PC-9 (cell line): Measurements from ENCODE around the gene TMOD2. TPM values are rescaled to one million over a fixed set of nuclear protein-coding genes. Genes with fewer than 3 reads are reported as not detected.

ENCODE experiments used
- BruUV-seq: library from RNA; stranded (reverse); fragments of 400-500 nt; replicated peaks from 2 replicates; lab custom pipeline; 2021; lab: Mats Ljungman, UMichigan
- CTCF ChIA-PET: fragments of 300-600 bp; sonication (Branson Sonifier 250); formaldehyde crosslinking; loops from one replicate; lab custom pipeline; 2022; ENCODE audit warnings: antibody characterized with exemption; lab: Charles Lee
- POLR2A ChIA-PET: fragments of 300-600 bp; sonication (Branson Sonifier 250); formaldehyde crosslinking; loops from one replicate; lab custom pipeline; 2022; ENCODE audit warnings: antibody characterized with exemption; ENCODE audit not compliant: unreplicated experiment; lab: Charles Lee
- DNase-seq, 2 experiments: peaks; one replicate each; pipeline versions ENCODE4 v3.0.0 to v3.0.0-alpha.2; 2015 to 2022; ENCODE audit warnings: mixed read lengths in 1 of 2
- H2AFZ ChIP-seq: fragments of 200-600 bp; sonication (generic); 2 replicates; pipeline ENCODE4 v1.8.1; 2017; ENCODE audit warnings: antibody characterized with exemption
- H3F3A ChIP-seq: fragments of 200-600 bp; sonication (generic); 2 replicates; pipeline ENCODE4 v1.8.1; 2017; ENCODE audit warnings: antibody characterized with exemption, mild to moderate bottlenecking, low read depth; ENCODE audit not compliant: insufficient read depth
- H3K27ac ChIP-seq: fragments of 200-600 bp; sonication (generic); 2 replicates; pipeline ENCODE4 v1.6.1; 2016; ENCODE audit warnings: mixed run types
- H3K27me3 ChIP-seq: fragments of 200-600 bp; sonication (generic); 2 replicates; pipeline ENCODE4 v1.6.1; 2016; ENCODE audit warnings: low read depth, mixed run types; ENCODE audit not compliant: insufficient read depth
- H3K36me3 ChIP-seq: fragments of 200-600 bp; sonication (generic); 2 replicates; pipeline ENCODE4 v1.6.1; 2016; ENCODE audit warnings: low read depth, mixed run types
- H3K4me1 ChIP-seq: fragments of 200-600 bp; sonication (generic); replicated peaks from 2 replicates; pipeline ENCODE4 v1.6.1; 2016; ENCODE audit warnings: mixed run types; ENCODE audit not compliant: insufficient read depth
- H3K4me2 ChIP-seq: fragments of 200-600 bp; sonication (generic); 2 replicates; pipeline ENCODE4 v1.6.1; 2017; ENCODE audit warnings: mixed run types
- H3K4me3 ChIP-seq: fragments of 200-600 bp; sonication (generic); 2 replicates; pipeline ENCODE4 v1.6.1; 2016; ENCODE audit warnings: mixed run types
- H3K79me2 ChIP-seq: fragments of 200-600 bp; sonication (generic); 2 replicates; pipeline ENCODE4 v1.6.1; 2017; ENCODE audit warnings: low read depth, mixed run types
- H3K9me2 ChIP-seq: fragments of 200-600 bp; sonication (generic); 2 replicates; pipeline ENCODE4 v1.8.1; 2017; ENCODE audit warnings: mild to moderate bottlenecking; ENCODE audit not compliant: insufficient read depth
- H3K9me3 ChIP-seq: fragments of 200-600 bp; sonication (generic); 2 replicates; pipeline ENCODE4 v1.8.1; 2016; ENCODE audit warnings: low read depth; ENCODE audit not compliant: insufficient read depth
- H4K20me1 ChIP-seq: fragments of 200-600 bp; sonication (generic); 2 replicates; pipeline ENCODE4 v1.8.1; 2017; ENCODE audit not compliant: insufficient read depth
- EZH2 ChIP-seq: fragments of 200-600 bp; sonication (generic); IDR thresholded peaks from 2 replicates; pipeline ENCODE4 v1.8.0; 2017; ENCODE audit warnings: antibody characterized with exemption, low read depth
- intact Hi-C: fragments of 100-400 bp; cut with micrococcal nuclease; formaldehyde crosslinking; loops from one replicate; pipeline ENCODE4 v1.10.0; 2022; ENCODE audit not compliant: unreplicated experiment
- total RNA-seq: library from RNA; stranded (reverse); gene quantifications from 2 replicates; pipeline ENCODE4 v1.2.3, GENCODE V29; 2021
- TF ChIP-seq, protein P1 (sequence below): fragments of 200-600 bp; sonication (generic); conservative IDR thresholded peaks from 2 replicates; pipeline ENCODE4 v1.6.1; 2017; ENCODE audit warnings: mixed run types, antibody characterized with exemption, mild to moderate bottlenecking, moderate library complexity

The TMOD2 gene
- total RNA-seq, 1 experiment from 2014 or later, result 4.2 TPM

DNA sequence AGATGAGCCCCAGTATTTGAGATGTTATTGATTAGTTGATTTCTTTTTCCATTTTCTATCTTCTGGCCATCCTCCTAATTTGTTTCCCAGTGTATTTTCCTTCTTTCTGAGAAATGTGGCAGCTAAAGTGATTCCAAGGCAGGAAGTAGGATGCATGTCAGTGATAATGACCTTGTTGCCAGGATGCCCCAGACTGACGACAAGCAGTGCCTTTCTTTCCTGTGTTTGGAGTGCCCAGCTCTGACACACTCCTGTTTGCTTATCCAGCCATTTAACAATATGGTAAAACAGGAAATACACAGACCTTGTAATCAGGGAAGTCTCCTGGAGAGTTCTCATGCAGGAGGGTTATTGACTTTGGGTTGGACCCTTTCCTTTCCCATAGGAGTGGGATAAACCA is 20.4 kb downstream of the TMOD2 start:
- no peaks in the 10 kb centered on the region for H3K36me3 ChIP-seq
- DNase-seq, result no peak
- H3F3A ChIP-seq, result no peaks in the 10 kb centered on the region
- no peaks in the 10 kb centered on the region for H3K79me2 ChIP-seq
- no peak overlapping the region for H2AFZ ChIP-seq
- ChIA-PET CTCF (no interaction called here), POLR2A (no interaction called here)
- H3K4me2 ChIP-seq, result no peak overlapping the region
- H3K9me3 ChIP-seq, result no peaks in the 10 kb centered on the region
- no TSS peak for BruUV-seq
- no peak for TF ChIP-seq EZH2
- TF ChIP-seq, protein P1, sequence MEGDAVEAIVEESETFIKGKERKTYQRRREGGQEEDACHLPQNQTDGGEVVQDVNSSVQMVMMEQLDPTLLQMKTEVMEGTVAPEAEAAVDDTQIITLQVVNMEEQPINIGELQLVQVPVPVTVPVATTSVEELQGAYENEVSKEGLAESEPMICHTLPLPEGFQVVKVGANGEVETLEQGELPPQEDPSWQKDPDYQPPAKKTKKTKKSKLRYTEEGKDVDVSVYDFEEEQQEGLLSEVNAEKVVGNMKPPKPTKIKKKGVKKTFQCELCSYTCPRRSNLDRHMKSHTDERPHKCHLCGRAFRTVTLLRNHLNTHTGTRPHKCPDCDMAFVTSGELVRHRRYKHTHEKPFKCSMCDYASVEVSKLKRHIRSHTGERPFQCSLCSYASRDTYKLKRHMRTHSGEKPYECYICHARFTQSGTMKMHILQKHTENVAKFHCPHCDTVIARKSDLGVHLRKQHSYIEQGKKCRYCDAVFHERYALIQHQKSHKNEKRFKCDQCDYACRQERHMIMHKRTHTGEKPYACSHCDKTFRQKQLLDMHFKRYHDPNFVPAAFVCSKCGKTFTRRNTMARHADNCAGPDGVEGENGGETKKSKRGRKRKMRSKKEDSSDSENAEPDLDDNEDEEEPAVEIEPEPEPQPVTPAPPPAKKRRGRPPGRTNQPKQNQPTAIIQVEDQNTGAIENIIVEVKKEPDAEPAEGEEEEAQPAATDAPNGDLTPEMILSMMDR, result no peak
- H3K9me2 ChIP-seq, result no peaks in the 10 kb centered on the region
- H3K27me3 ChIP-seq, result no peaks in the 10 kb centered on the region
- no peak overlapping the region for H3K4me3 ChIP-seq
- H3K27ac ChIP-seq, result no peak overlapping the region
- intact Hi-C loops, result no loop called here
- H4K20me1 ChIP-seq, result no peaks in the 10 kb centered on the region
- no peaks in the 10 kb centered on the region for H3K4me1 ChIP-seq

DNA sequence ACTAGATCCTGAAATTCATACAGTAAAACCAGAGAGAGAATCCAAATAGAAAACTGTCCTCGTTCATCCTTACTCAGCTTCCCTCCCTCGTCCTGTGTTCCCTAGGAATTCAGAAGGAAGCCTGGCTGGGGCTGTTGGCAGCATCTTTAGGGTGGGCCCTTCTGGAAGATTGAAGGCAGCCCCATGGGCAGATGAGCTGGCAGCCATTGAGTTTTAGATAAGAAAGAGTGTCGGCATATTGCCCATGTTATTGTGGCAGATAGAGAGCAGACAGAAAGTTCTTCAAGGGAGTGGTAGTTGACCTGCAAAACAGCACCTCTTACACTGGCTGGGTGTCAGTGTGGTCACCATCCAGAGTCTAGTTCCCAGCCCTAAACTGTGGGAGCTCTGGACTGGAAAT is 23.5 kb downstream of the TMOD2 start:
- no peak for DNase-seq
- H3K9me2 ChIP-seq, result no peaks in the 10 kb centered on the region
- H3K36me3 ChIP-seq, result no peaks in the 10 kb centered on the region
- H3F3A ChIP-seq, result no peaks in the 10 kb centered on the region
- intact Hi-C loops, result loop anchor here (5.0 kb wide), 1 partner anchor 613 kb away; no protein-coding TSS in a partner anchor
- H3K4me3 ChIP-seq, result no peak overlapping the region
- no peak overlapping the region for H3K27ac ChIP-seq
- H2AFZ ChIP-seq, result no peak overlapping the region
- CTCF ChIA-PET, result interaction anchor here (0.6 to 3.0 kb wide), 2 partner anchors 13 to 125 kb away, joined by 4 to 35 read pairs; no protein-coding TSS in a partner anchor
- no peaks in the 10 kb centered on the region for H4K20me1 ChIP-seq
- H3K79me2 ChIP-seq, result no peaks in the 10 kb centered on the region
- TF ChIP-seq, protein P1, result no peak
- no peak for TF ChIP-seq EZH2
- no peaks in the 10 kb centered on the region for H3K4me1 ChIP-seq
- POLR2A ChIA-PET, result no interaction called here
- H3K27me3 ChIP-seq, result no peaks in the 10 kb centered on the region
- BruUV-seq, result no TSS peak
- no peak overlapping the region for H3K4me2 ChIP-seq
- H3K9me3 ChIP-seq, result no peaks in the 10 kb centered on the region

- H3F3A ChIP-seq, result no peaks in the 10 kb centered on the region
- POLR2A ChIA-PET, result interaction anchor here (0.6 kb wide), 3 partner anchors 124 to 451 kb away, joined by 3 to 5 read pairs (median 4); no protein-coding TSS in a partner anchor
- CTCF ChIA-PET, result interaction anchor here (0.6 to 3.0 kb wide), 8 partner anchors 11 to 377 kb away, joined by 3 to 35 read pairs (median 3); partner anchors contain the start of gene TMOD3
Measured at GRCh38 chr15:51775967-51776816, 24.8 kb downstream of the TMOD2 start.

More at GRCh38 chr15:51775967-51776816, 24.8 kb downstream of the TMOD2 start:
- Histone ChIP-seq H3K27me3 (no peaks in the 10 kb centered on the region), H3K9me2 (no peaks in the 10 kb centered on the region), H2AFZ (no peak overlapping the region), H3K36me3 (no peaks in the 10 kb centered on the region), H3K79me2 (no peaks in the 10 kb centered on the region), H4K20me1 (no peaks in the 10 kb centered on the region), H3K4me2 (no peak overlapping the region), H3K27ac (no peak overlapping the region), H3K4me3 (no peak overlapping the region), H3K4me1 (peaks cover 11% of the 10 kb centered on the region), H3K9me3 (no peaks in the 10 kb centered on the region)
- no TSS peak for BruUV-seq
- peak in 1 of 2 experiments; percentile 46 for DNase-seq
- TF ChIP-seq, protein P1, result peak; percentile 71
- no peak for TF ChIP-seq EZH2
- intact Hi-C loops, result loop anchor here (2.0 to 5.0 kb wide), 2 partner anchors 239 to 614 kb away; no protein-coding TSS in a partner anchor
